GM19035 (cell line): Measurements from ENCODE around the gene SAMD11.
"Not testable (repeated sequence)": the region's sequence is repeated elsewhere in the genome, so short reads cannot be mapped to it uniquely, and the experiment has no call there.

Experiments
- ATAC-seq: cut with Tn5 transposase; IDR thresholded peaks from one replicate; pipeline ENCODE4 v1.9.1; 2021; ENCODE audit not compliant: unreplicated experiment

Gene SAMD11

DNA sequence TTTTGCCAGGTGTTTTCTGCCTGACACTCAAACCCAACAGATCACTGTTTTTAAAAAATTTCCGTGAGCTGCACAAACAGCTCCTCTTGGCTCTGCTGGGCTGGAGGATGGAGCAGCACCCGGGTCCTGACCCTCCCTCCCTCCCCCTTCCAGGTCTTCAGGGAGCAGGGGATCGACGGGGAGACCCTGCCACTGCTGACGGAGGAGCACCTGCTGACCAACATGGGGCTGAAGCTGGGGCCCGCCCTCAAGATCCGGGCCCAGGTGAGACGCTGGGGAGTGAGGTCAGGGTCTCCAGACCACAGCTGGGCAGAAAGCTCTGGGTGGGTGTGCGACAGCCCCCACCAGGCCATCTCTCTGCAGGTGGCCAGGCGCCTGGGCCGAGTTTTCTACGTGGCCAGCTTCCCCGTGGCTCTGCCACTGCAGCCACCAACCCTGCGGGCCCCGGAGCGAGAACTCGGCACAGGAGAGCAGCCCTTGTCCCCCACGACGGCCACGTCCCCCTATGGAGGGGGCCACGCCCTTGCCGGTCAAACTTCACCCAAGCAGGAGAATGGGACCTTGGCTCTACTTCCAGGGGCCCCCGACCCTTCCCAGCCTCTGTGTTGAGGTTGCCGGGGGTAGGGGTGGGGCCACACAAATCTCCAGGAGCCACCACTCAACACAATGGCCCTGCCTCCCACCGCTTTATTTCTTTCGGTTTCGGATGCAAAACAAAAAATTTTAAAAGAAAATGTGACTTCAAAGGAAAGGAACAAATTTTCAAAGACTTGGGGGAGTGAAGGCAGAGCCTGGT lies 20.0 kb downstream of the SAMD11 start:
- ATAC-seq, result no peak

DNA sequence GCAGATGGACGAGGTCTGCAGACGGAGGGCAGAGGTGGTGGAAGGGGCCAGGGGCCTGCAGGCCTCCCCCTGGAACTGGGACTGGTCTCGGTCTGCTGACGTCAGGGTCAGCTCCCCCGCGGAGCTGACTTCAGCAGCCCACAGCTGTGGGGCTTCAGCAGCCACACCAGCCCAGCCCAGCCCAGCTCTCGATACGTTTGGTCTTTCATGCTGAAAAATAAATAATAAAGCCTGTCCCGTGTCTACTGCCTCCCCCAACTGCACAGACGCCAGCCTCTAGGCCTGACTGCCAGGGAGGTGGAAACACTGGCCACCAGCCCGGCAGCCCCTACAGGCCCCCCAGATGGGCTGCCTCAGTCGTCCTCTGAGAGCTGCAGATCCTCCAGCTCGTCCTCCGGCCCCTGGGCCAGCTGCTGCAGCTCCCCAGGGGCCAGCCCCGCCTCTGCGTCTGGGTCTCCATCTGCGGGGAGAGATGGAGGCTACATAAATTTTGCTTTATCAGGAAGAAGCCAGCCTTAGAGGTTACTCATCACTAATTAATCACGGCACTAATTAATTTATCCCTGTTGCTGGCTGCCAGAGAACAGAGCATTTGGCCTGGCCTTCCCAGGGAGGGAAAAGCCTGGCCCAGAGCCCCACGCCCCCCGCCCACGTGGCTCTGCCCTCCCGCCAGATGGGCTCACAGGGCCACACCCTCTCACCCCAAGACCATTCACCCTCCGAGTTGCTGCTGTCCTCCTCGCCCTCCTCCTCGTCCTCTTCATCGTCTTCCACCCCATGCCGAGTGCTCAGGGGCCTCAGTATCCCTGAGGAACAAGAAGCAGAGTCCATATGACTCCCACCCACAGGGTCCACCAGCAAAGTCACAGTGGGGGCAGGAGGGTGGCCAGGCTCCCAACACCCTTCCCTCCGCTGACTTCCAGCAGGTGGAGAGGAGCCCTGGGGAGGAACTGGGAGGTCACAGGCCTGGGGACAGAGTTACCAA lies 20.9 kb downstream of the SAMD11 start:
- no peak for ATAC-seq

DNA sequence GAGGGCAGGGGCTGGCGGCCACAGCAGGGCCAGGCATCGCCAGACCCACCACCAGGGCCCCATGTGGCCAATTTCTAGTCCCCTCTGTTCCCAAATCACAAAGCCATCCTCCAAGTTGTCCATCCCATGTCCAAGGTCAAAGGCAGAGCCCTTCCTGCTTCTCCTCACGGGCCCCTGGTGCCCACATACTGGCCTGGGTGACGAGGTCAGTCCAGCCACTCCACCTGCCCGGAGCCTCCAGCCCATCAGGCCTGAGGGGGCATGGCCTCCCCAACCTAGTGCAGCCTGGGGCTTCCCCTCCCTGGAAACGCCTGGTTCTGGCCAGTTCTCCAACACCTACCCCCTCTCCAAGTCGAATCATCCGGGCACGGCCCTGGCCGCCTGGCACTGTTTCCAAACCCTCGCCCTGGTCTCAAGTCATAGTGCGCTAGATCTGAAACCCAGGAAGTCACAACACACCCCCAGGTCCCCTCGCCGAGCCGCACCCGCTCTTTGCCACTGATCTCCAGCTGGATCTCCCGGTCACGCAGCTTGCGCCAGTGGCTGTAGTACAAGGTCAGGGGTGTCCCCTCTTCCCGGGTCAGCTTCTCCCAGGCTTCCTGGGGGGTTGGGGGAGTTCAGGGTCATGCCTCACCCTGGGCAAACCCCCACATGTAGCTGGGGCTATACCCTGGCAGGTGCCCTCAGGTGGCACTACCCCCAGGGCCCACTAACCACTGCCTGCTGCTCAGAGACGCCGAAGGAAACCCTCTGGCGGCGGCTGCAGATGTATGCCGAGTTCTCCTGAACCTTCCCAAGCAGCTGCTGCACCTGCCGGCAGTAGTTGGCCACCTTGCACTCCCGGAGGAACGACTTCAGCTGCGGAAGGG lies 22.2 kb downstream of the SAMD11 start:
- no peak for ATAC-seq

DNA sequence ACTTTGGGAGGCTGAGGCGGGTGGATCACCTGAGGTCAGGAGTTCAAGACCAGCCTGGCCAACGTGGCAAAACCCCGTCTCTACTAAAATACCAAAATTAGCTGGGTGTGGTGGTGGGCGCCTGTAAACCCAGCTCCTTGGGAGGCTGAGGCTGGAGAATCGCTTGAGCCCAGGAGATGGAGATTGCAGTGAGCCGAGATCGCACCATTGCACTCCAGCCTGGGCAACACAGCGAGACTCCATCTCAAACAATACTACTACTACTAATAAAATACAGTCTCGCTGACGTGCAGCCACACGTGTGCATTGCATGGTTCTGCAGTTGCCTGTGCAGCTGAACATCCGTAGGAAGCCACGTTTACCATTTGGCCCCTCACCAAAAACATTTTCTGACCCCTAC lies 23.1 kb downstream of the SAMD11 start:
- ATAC-seq, result not testable (repeated sequence)

DNA sequence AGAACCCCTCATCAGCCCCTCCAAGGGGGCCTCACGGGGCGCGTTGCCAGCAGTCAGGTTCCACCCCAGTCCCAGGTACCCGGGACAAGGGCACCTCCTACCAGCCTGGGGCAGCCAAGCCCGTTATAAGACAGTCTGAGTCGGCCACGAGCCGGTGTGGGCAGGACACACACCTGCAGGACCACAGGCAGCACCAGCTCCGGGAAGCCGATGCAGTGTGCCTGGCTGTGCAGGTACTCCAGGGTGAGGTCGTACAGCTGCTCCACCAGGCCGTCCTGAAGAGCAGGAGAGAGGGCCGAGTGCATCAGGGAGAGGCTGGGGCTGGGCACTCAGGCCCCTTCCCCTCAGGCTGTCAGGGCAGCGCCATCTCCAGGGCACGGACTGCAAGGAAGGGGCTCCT lies 24.2 kb downstream of the SAMD11 start:
- no peak for ATAC-seq

DNA sequence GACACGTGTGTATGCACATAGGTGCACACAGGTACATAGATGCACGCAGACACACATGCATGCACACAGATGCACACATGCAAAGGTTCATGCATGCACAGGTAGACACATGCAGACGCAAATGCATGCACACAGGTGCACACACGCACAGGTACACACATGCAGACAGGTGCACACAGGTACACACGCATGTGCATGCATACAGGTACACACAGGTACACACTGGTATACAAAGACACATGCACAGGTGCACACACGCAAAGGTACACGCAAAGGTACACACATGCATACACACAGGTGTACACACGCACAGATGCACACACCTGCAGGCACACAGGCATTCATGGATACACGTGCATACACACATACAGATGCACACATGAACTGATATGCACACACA lies 26.5 kb downstream of the SAMD11 start:
- no peak for ATAC-seq

DNA sequence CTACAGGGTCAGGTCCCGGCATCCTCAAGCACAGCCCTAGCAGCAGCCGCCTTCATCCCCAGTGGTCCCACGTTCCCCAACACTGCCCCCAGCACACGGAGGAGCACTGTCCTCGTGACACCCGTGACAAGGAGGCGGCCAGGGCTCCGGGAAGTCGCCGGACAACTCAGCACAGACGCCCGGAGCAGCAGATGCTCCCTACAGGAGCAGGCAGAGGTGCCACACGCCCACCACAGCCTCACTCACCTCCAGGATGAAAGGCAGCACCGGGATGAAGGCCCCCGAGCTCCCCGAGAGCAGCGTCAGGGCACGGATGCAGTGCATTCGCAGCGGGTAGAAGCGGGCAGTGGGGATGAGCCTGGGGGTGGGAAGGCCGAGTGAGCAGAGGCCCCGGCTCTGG lies 27.2 kb downstream of the SAMD11 start:
- ATAC-seq, result no peak

DNA sequence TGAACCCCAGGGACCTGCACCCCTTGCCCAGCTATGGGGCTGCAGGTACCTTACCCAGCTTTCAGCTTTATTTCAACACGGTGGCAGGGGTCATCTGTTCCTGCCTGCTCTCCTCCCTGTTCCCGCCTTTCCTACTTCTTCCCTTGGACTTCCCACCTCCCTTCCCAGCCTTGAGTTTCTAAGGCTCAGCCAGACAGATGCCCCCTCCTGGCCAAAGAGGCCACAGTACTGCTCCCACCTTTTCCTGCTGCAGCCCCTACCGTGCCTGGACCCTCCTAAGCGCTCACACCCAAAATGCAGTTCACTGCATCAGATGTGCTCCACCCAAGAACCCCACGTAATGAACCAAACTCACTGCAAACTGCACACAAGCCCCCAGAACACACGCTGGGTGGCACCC lies 27.6 kb downstream of the SAMD11 start:
- ATAC-seq, result no peak

DNA sequence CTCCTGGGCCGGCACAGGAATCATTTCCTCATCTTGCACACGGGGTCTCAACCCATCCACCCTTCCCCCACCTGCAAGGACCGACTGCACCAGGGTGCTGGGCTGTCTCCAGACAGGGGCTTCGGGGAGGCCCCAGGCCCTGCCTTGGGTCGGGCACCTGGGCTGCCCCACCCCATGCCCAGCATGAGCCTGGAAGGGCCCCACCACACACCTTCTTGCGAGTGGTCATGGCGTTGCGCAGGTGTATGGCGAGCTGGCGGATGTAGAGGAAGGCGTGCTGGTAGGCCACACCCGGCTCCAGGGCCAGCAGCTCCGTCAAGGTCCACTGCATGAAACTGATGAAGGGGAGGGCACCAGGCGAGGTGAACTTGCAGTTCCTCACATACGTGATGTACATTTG lies 28.5 kb downstream of the SAMD11 start:
- no peak for ATAC-seq

DNA sequence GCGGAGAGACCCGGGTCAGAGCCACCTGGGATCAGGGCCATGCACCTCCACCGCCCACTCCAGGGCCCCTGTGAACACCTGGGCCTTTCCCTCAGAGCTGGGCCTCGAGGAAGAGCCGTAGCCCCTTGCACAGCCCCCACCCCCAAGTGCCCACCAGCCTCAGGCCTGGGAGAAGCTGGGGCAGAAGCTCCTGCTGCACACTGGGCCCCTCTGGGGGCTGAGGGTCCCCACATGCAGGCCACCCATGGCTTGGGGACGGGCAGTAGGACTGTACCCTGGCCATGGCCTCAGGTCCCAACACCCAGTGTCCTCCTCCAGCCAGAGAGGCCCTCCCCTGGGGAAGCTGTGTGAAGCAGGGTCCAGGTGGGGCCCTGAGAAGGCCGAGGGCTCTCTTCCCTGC lies 28.9 kb downstream of the SAMD11 start:
- ATAC-seq, result no peak

DNA sequence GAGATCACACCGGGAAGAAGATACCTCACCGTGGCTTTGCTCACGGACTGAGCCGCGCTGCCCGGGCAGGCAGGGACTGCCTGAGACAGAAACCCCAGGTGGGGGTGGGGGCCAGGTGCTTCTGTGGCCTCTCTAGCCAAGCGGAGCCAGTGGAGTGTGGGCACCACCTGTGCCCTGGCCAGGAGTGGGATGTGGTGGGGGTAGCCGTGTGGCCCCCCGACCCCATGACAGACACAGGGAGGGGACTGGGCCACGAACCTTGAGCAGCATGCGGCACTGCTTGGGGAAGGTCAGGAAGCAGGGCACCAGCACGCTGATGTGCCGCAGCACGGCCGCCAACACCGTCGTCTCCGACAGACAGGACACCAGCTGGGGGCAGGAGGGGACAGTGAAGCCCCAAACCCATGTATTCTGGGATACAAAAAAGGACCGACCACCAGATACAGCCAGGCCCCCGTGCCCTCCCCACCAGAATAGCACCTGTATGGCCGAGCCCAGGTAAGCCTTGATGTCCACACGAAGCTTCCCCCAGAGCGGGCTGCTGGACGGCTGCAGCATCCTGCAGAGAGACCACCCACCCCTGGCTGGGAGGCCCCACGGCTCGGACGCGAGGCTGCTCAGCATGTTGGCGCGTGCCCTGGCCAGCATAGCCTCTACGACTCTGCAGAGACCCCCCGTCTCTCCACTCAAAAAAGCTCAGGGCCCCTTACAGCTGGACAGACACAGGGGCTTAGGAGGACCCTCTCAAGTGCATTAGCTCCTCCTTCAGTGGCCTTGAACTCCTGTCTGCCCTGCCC lies 30.0 kb downstream of the SAMD11 start:
- ATAC-seq, result no peak

DNA sequence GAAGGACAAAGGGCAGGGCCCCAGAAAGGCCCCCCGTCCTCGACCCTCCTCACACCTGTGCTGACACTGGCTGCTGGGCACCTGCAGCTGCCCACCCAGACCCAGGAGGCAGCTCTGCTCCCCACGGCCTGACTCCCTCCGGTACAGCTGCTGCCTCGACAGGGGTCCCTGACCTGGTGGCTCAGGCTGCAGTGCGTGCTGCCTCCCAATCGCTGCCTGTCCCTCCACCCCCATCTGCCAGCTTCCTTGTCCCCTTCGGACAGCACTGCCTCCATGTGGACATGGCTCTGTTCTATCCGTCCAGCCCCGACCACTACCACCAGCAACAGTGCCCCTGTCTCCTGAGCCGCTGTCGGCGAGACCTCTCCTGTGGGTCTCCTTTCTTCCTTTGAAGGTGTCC lies 31.2 kb downstream of the SAMD11 start:
- ATAC-seq, result no peak

DNA sequence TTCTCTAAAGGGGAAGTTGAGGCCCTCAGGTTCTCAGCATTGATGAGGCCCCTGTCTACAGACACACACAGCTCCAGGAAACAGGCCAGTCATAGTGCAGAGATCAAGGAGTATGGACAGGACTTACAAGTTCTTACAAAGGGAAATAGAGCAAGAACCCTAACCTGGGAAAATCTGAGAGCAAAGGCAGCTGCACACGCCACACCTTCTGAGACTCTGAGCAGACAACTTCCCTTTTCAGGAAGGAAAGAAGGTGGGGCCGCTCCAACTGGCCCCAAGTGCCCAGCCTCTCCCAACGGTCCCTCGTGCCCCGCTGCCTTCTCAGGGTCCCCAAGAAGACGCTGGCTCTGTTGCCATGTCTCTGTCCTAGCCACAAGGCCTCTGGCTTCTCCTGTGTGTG lies 31.8 kb downstream of the SAMD11 start:
- ATAC-seq, result no peak

DNA sequence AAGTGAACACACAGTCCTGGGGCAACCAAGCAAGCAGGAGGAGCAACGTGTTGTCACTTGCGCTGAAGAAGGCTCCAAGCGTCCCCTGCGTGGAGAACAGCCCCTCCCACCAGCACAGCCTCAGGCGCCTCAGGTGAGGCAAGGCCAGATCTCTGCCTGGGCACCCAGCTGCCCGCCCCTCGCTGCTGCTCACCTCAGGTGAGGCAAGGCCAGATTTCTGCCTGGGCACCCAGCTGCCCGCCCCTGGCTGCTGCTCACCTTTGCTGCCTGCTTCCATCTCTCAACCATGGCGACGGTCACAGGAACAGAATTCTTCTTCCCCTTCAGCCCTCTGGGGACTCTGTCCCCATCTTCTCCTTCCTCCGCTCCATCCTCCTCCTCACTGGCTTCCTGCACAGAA lies 32.9 kb downstream of the SAMD11 start:
- no peak for ATAC-seq

DNA sequence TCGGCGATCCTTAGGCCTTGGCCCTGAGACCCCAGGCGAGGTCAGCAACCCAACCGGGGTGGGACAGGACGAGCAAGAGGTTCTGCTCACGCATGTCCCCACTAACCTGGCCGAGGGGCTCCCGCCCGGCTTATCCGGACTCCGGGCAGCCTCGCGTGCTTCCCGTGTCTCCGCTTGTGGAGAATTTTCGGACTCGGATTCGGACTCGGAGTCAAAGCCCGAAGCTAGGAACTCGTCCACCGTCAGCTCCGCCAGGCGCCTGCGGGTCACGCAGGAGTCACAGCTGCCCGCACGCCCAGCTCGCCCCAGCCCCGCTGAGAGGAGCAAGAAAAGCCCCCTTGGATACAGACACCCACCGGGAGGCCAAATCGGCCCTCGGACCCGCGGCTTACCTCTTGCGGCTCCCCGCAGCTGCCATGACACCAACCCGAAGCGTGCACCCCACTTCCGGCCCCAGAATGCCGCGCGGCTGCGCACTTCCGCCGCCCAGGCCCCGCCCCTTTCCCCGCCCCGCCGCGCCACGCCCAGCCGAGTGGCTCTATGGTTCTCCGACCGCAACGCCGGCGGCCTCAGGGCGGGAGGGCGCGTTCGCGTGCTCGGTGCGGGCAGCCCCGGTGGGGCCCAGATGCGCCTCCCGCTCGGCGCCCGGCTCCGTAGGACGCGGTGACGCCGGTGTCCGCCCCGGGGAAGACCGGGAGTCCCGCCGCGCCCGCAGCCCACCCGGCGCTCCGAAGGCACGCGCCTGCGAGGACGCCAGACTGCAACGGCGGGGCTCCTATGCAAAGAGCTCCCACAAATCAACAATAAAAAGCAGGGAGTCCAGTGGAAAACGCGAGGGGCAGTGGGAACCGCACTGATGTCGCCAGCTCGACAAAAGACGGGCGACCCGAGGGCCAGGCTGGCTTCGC lies 35.4 kb downstream of the SAMD11 start, which contains the start of gene NOC2L:
TSS of gene NOC2L (minus strand) at position 434 of the 908 bp plus-strand sequence. CDS start at position 418, 16 bp downstream.
- ATAC-seq, result peak; percentile 82

DNA sequence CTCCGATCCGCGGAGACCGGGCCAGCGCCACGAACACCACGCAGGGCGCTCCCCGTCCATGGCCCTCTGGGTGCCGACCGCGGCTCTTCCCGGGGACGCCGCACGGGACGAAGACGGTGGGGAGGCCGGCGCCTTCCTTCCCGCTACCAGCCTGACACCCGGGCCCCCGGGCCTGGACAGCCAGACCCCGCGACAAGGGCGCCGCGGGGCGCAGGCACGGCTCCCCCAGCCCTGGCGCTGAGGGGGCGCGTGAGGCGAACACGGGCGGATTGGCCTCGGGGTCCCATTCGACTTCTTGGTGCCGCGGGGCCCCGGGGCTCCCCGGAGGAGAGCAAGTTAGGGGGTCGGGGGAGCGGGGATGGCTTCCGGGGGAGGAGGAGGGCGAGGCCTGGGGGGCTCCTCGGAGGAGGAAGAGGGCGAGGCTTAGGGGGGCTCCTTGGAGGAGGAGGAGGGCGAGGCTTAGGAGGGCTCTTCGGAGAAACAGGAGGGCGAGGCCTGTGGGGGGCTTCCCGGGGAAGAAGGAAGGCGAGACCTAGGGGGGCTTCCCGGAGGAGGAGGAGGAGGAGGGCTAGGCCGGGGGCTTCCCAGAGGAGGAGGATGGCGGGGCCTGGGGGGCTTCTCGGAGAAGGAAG lies 36.1 kb downstream of the SAMD11 start:
- ATAC-seq, result no peak

DNA sequence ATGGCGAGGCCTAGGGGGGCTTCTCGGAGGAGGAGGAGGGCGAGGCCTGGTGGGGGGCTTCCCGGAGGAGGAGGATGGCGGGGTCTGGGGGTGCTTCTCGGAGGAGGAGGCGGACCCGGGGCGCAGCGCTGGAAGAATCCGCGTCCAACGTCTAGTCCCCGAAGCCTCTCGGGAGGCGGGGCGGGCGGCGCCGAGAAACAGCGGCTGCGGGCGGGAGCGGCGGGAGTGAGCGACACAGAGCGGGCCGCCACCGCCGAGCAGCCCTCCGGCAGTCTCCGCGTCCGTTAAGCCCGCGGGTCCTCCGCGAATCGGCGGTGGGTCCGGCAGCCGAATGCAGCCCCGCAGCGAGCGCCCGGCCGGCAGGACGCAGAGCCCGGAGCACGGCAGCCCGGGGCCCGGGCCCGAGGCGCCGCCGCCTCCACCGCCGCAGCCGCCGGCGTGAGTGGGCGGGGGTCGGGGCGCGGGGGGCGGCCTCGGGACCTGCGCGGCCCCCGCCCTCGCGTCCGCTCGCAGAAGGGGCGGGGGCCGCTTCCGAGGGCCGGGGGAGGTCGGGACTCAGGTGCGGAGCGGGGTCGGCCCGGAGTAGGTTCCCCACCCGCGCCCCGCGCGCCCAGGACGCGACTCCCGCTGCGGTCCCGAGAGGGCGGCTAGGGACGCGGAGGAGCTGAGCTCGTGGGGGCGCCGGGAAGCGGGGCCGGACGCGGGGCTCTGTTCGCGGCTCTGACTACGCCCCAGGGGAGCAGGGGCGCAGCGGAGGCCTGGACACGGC lies 36.8 kb downstream of the SAMD11 start, which contains the start of gene KLHL17:
TSS of gene KLHL17 (plus strand) at position 222 of the 769 bp plus-strand sequence. CDS start at position 332, 110 bp downstream.
- no peak for ATAC-seq
